NB4 (cell line): ENCODE measurements around the gene OLFM2.

ENCODE experiments used
- DNase-seq: peaks from one replicate; pipeline ENCODE4 v3.0.0; 2010; ENCODE audit warnings: low read depth
- H3K4me3 ChIP-seq: one replicate; pipeline ENCODE4 v1.5.1; 2011; ENCODE audit warnings: mild to moderate bottlenecking, low read depth, low read length, moderate library complexity
- CTCF ChIP-seq: IDR thresholded peaks from one replicate; pipeline ENCODE4 v1.5.1; 2012; ENCODE audit warnings: low read depth, low read length
- MAX ChIP-seq: IDR thresholded peaks from 2 replicates; pipeline ENCODE4 v1.6.1; 2011; ENCODE audit warnings: low read depth, low read length
- MYC ChIP-seq: IDR thresholded peaks from 2 replicates; pipeline ENCODE4 v1.6.1; 2011; ENCODE audit warnings: low read depth, low read length
- POLR2A ChIP-seq: IDR thresholded peaks from 2 replicates; pipeline ENCODE4 v1.6.1; 2011; ENCODE audit warnings: mild to moderate bottlenecking; ENCODE audit not compliant: insufficient read length; ENCODE audit errors: extremely low read depth

The OLFM2 gene

GRCh38 chr19:9906475-9907087 is 29.7 kb downstream of the OLFM2 start:
- TF ChIP-seq MYC (no peak), POLR2A (no peak), CTCF (no peak), MAX (no peak)
- no peak for DNase-seq
- no peak overlapping the region for H3K4me3 ChIP-seq

- no peak for DNase-seq
These were observed 33.0 kb downstream of the OLFM2 start for GRCh38 chr19:9903336-9903735.

GRCh38 chr19:9901642-9902041 is 34.7 kb downstream of the OLFM2 start:
- TF ChIP-seq CTCF (no peak), MAX (peak; percentile 12; the same call in 1 of the 2 replicates)
- DNase-seq = no peak

More at GRCh38 chr19:9903336-9903735, 33.0 kb downstream of the OLFM2 start:
- no peak for TF ChIP-seq MAX
- TF ChIP-seq POLR2A = no peak
- no peak for TF ChIP-seq CTCF
- TF ChIP-seq MYC = no peak
- H3K4me3 ChIP-seq = no peak overlapping the region

GRCh38 chr19:9901020-9901419 is 35.3 kb downstream of the OLFM2 start:
- TF ChIP-seq MAX (no peak), POLR2A (no peak), CTCF (no peak), MYC (no peak)
- no peak overlapping the region for H3K4me3 ChIP-seq

More at GRCh38 chr19:9901642-9902041, 34.7 kb downstream of the OLFM2 start:
- H3K4me3 ChIP-seq = no peak overlapping the region

GRCh38 chr19:9891609-9892373 is 44.5 kb downstream of the OLFM2 start:
- TF ChIP-seq MYC (no peak), MAX (peak; percentile 76), POLR2A (no peak), CTCF (no peak)

More at GRCh38 chr19:9901020-9901419, 35.3 kb downstream of the OLFM2 start:
- no peak for DNase-seq

More at GRCh38 chr19:9891609-9892373, 44.5 kb downstream of the OLFM2 start:
- no peak for DNase-seq
- H3K4me3 ChIP-seq = no peak overlapping the region
